G401 (cell line): Measurements from ENCODE around the gene ZNF575. TPM values are rescaled to one million over a fixed set of nuclear protein-coding genes. Genes with fewer than 3 reads are reported as not detected.

Source experiments
- DNase-seq: peaks from one replicate; pipeline ENCODE4 v3.0.0-alpha.2; 2015; ENCODE audit warnings: low spot score
- in situ Hi-C: cut with HindIII; loops from 2 replicates; pipeline ENCODE4 v1.10.0; 2016; ENCODE audit warnings: low sequenced_read_pairs, mixed read lengths
- total RNA-seq: library from RNA; depleted of rRNA; stranded (reverse); fragments of >200 nt; shearing (Covaris generic); gene quantifications from 2 replicates; pipeline ENCODE4 v1.2.3, GENCODE V29; 2014

ZNF575 gene
- total RNA-seq, 1 experiment from 2014 or later = not detected

- DNase-seq = no peak
- in situ Hi-C loops = no loop called here
Measured at GRCh38 chr19:43562226-43562697, 29.3 kb downstream of the ZNF575 start.

DNA sequence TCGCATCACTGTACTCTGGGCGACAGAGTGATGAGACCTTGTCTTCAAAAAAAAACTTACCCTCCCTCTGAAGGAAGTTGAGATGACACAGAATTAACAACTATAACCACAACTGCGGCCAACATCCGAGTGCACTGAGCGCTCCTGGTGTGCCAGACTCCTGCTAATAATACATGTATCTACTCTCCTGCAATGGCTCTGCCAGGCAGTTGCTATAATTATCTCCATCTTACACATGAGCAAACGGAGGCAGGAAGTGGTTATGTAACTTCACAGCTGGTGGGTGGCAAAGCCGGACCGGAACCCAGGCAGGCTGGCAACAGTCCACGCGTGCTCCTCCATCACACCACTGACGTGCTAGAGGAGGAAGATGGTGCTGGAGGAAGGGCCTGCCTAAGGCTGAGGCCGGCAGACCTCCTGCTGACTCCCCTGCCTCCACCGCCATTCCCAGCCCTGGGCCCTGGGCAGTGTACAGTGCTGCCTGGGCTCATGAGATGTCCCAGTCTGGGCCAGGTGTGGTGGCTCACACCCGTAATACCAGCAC is 29.8 kb downstream of the ZNF575 start:
- in situ Hi-C loops = no loop called here
- DNase-seq = peak; percentile 96

- in situ Hi-C loops = no loop called here
Measured at GRCh38 chr19:43563816-43564457, 30.9 kb downstream of the ZNF575 start.

DNA sequence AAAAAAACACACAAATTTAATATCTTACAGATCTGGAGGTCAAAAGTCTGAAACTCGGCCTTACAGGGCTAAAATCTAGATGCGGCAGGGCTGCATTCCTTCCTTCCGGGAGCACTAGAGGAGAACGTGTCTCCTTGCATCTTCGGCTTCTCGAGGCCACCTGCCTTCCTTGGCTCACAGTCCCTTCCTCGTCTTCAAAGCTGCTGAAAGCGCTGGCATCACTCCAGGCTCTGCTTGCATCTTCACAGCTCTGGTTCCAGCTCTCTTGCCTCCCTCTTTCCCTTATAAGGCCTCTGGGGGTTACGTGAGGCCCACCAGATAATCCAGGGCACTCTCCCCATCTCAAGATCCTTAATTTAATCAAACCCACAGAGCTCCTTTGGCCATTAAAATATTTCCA is 31.8 kb downstream of the ZNF575 start:
- in situ Hi-C loops = no loop called here
- DNase-seq = peak; percentile 83

More at GRCh38 chr19:43563816-43564457, 30.9 kb downstream of the ZNF575 start:
- peak; percentile 28 for DNase-seq

DNA sequence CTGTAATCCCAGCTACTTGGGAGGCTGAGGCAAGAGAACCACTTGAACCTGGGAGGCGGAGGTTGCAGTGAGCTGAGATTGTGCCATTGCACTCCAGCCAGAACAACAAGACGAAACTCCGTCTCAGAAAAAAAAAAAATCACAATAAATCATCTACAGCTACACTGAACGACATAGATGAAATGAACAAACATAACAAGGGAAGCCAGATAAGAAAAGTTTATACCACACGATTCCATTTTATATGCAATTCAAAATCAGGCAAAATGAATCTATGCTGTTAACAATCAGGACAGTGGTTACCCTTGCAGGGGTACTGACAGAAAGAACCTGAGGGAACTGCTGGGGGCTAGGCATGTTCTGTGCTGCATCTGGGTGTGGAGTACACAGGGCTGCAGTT is 36.7 kb downstream of the ZNF575 start:
- no peak for DNase-seq
- in situ Hi-C loops = no loop called here

DNA sequence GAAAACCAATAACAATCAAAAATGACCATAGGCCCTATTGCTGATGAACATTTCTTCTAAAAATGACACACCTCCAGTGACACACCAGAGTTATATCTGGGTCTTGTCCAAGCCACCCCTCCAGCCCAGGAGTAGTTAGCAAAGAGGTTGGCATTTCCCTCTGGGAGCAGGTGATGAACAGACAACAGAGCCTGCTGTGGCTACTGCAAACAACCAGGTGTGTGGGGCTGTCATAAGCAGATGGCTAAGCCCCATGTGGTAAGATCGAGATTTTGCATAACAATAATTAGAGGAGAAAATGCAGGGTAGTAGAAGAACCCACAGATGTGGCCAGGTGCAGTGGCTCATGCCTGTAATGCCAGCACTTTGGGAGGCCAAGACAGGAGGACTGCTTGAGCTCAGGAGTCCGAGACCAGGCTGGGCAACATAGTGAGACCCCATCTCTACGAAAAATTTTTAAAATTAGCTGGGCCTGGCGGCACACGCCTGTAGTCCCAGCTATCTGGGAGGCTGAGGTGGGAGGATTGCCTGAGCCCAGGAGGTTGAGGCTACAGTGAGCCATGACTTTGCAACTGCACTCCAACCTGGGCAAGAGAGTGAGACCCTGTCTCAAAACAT is 37.3 kb downstream of the ZNF575 start:
- DNase-seq = no peak
- in situ Hi-C loops = no loop called here

- DNase-seq = no peak
- in situ Hi-C loops = no loop called here
Measured at GRCh38 chr19:43572171-43572588, 39.2 kb downstream of the ZNF575 start.

DNA sequence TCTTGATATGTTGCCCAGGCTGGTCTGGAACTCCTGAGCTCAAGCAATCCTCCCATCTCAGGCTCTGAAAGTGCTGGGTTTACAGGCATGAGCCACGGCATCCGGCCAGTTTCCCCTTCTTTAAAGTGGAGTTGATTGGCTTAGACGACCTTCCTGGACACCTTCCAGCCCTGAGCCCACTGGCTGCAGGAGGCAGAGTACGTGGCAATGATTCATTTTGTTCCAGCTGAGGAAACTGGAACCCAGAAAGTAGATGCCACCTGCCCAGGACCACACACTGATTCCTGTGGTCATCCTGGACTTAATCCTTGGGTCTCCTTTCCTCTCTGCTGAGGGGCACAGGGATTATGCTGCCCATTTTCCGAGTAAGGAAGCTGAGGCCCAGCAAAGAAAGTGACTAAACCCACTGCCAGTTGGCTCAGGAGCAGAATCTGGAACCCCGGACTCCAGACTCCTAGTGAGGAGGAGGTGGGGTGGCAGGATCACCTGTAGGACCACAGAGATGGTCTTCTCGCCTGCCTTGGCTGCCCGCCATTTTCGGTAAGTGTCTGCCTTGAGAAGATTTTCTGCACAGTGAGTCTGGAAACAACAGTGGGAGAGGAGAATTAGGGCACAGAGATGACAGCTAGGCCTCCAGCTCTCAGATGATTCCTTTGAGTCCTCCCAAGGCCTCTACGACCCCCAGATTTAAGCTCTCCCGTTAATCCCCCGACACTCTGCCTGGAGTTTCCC is 41.6 kb downstream of the ZNF575 start:
- in situ Hi-C loops = loop anchor here (5.0 kb wide), 1 partner anchor 37 kb away; no protein-coding TSS in a partner anchor
- DNase-seq = no peak

DNA sequence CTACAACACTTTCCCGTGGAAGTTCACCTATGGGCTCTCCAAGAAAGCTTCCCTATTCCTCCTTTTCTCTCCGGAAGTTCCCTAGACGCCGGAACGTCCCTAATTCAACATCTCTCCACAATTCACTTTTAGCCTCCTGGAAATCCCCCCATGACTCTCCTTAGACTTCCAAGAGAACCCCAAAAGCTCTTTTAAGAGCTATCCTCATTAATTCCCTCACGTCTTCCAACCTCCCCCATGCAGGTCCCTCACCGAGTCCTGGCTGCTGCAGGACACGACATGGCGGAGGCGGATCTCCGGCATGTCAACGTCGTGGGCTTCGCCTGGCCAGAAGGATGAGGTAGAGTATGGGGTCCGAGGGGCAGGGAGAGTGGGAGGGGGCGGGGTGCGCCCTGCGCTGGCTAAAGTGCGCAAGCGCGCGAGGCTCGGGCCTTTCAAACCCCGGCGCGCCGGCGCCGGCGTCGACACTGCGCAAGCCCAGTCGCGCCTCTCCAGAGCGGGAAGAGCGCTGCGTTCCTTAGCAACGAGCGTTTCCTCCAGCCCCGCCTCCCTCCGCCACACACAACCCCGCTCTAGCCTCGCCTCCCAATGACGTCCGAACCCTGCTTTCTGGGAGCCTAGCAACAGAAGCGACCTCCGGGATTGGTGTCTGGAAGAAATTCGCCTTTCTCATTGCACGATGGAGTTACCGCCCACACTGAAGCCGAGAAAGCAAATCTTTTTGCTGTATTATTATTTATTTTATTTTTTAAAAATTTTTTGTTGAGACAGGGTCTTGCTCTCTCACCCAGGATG is 42.4 kb downstream of the ZNF575 start, which contains the start of the genes PINLYP and XRCC1:
Gene PINLYP, plus strand, starts transcription at position 646 of the 795 bp plus-strand sequence. CDS start 1,391 bp downstream, outside the sequence.
Gene XRCC1, minus strand, starts transcription at position 372 of the 795 bp plus-strand sequence. Its CDS starts 69 bp downstream, at position 303.
- in situ Hi-C loops = loop anchor here (5.0 kb wide), 1 partner anchor 38 kb away; no protein-coding TSS in a partner anchor
- peak; percentile 99 for DNase-seq

- no peak for DNase-seq
Measured at GRCh38 chr19:43575955-43576878, 43.2 kb downstream of the ZNF575 start.

DNA sequence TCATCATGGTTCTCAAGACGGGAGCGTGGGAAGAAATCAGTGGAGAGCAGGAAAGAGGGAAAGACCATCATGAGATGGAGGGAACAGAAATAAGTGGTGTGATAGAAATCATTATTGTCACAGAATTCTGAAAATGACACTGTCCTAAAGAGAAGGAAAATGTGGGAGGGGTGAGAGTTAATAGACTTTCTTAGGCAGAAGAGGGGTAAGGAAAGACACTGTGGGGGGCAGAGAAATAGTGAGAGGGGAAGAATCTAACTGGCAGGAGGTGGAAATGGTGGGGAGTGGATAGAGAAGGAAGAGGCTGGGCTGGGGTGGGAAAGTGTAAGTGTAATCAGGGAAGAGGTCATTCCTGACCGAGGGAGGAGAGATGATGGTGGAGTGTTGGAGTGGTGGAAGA is 45.8 kb downstream of the ZNF575 start:
- in situ Hi-C loops = loop anchor here (5.0 kb wide), 1 partner anchor 41 kb away; no protein-coding TSS in a partner anchor
- no peak for DNase-seq

More at GRCh38 chr19:43575955-43576878, 43.2 kb downstream of the ZNF575 start:
- in situ Hi-C loops = loop anchor here (5.0 kb wide), 1 partner anchor 39 kb away; no protein-coding TSS in a partner anchor

DNA sequence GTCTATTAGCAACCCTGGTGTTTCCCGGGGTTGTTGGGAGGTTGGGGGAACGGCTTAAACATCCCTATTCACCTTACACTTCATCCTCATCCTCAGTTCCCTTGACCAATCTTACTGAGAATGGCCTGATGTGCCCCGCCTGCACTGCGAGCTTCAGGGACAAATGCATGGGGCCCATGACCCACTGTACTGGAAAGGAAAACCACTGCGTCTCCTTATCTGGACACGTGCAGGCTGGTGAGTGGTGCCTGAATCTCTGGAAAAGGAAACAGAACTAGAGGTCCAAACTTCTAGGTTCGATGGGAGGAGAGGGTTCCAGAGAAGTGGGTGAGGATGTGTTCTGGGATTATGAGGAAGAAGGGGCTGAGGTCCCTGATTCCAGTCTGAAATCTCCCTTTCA is 48.5 kb downstream of the ZNF575 start:
- in situ Hi-C loops = no loop called here
- DNase-seq = peak; percentile 47

DNA sequence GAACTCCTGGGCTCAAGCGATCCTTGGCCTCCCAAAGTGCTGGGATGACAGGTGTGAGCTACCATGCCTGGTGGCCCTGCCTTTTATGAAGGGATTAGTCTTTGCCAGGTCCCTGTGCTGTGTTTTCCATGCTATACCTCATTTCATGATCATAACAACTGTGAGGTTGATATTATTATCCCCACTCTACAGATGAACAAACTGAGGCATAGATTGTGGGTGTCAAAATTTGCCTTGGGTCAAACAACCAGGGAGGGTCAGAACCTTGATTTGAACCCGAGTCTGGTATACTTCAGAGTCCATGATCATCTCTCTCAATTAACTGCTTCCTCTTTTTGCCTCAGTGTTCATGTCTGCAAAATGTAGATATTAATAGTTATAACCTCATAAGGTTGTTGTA is 49.5 kb downstream of the ZNF575 start:
- in situ Hi-C loops = no loop called here
- DNase-seq = no peak

DNA sequence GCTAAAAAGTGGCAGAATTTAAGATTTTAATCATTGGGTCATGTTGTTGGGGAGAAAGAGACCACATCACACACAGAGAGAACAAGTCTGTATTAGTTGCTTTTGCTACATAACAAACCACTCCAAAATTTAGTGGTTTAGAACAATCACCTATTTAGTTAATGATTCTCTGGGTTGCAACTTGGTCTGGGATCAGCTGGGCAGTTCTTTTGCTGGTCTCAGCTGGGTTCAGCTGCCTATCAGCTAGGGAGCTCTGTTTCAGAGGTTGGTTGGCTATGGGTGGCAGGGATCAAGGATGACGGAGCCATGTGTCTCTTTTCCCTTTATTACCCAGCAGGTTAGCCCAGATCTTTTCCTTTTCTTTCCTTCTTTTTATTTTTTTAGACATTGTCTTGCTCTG is 51.5 kb downstream of the ZNF575 start:
- in situ Hi-C loops = no loop called here

More for the DNA sequence above, 51.5 kb downstream of the ZNF575 start:
- DNase-seq = no peak
